Measurements from ENCODE around the gene LRP6.

The LRP6 gene

GRCh38 chr12:12281134-12281533 is 14.3 kb upstream of the LRP6 start:
- in situ Hi-C loops (cut with MboI; ENCODE audit: low sequenced_read_pairs, unreplicated experiment), result no loop called here
- no peak for TF ChIP-seq CTCF (IDR thresholded peaks at IDR 0.05; ENCODE audit: borderline replicate concordance, control extremely low read depth, extremely low read depth, insufficient read depth, missing control alignments)
- no peak for DNase-seq (ENCODE audit: low spot score)

GRCh38 chr12:12278899-12279298 is 12.1 kb upstream of the LRP6 start:
- TF ChIP-seq CTCF (IDR thresholded peaks at IDR 0.05; ENCODE audit: borderline replicate concordance, control extremely low read depth, extremely low read depth, insufficient read depth, missing control alignments), result no peak
- in situ Hi-C loops (cut with MboI; ENCODE audit: low sequenced_read_pairs, unreplicated experiment), result no loop called here
- no peak for DNase-seq (ENCODE audit: low spot score)

GRCh38 chr12:12275874-12276273 is 9.0 kb upstream of the LRP6 start:
- in situ Hi-C loops (cut with MboI; ENCODE audit: low sequenced_read_pairs, unreplicated experiment), result no loop called here
- DNase-seq (ENCODE audit: low spot score), result no peak

GRCh38 chr12:12273291-12273957 is 6.6 kb upstream of the LRP6 start:
- no peak for DNase-seq (ENCODE audit: low spot score)
- in situ Hi-C loops (cut with MboI; ENCODE audit: low sequenced_read_pairs, unreplicated experiment), result no loop called here
- TF ChIP-seq CTCF (IDR thresholded peaks at IDR 0.05; ENCODE audit: borderline replicate concordance, control extremely low read depth, extremely low read depth, insufficient read depth, missing control alignments), result no peak

More at GRCh38 chr12:12275874-12276273, 9.0 kb upstream of the LRP6 start:
- TF ChIP-seq CTCF (IDR thresholded peaks at IDR 0.05; ENCODE audit: borderline replicate concordance, control extremely low read depth, extremely low read depth, insufficient read depth, missing control alignments), result no peak

- no peak for TF ChIP-seq CTCF (IDR thresholded peaks at IDR 0.05; ENCODE audit: borderline replicate concordance, control extremely low read depth, extremely low read depth, insufficient read depth, missing control alignments)
- in situ Hi-C loops (cut with MboI; ENCODE audit: low sequenced_read_pairs, unreplicated experiment), result no loop called here
- no peak for DNase-seq (ENCODE audit: low spot score)
These were observed 6.0 kb upstream of the LRP6 start for GRCh38 chr12:12272869-12273268.

- DNase-seq (ENCODE audit: low spot score), result no peak
- no peak for TF ChIP-seq CTCF (IDR thresholded peaks at IDR 0.05; ENCODE audit: borderline replicate concordance, control extremely low read depth, extremely low read depth, insufficient read depth, missing control alignments)
- in situ Hi-C loops (cut with MboI; ENCODE audit: low sequenced_read_pairs, unreplicated experiment), result no loop called here
These were observed 3.4 kb upstream of the LRP6 start for GRCh38 chr12:12270226-12270625.
